GM18951 (cell line): ENCODE measurements around the gene INIP.

ENCODE experiments used
- POLR2A ChIP-seq: IDR thresholded peaks from 4 replicates; pipeline ENCODE4 v1.6.1; 2011; ENCODE audit warnings: mild to moderate bottlenecking; ENCODE audit not compliant: insufficient read length, insufficient read depth; ENCODE audit errors: extremely low read depth
- in situ Hi-C: fragments of 300-500 bp; cut with MboI; formaldehyde crosslinking; loops from one replicate; pipeline ENCODE4 v1.12.0; 2022; ENCODE audit warnings: low sequenced_read_pairs, mixed read lengths, inconsistent platforms; ENCODE audit not compliant: unreplicated experiment

Gene INIP, protein sequence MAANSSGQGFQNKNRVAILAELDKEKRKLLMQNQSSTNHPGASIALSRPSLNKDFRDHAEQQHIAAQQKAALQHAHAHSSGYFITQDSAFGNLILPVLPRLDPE

GRCh38 chr9:112717661-112718331, at the start of gene INIP:
TSS of gene INIP (minus strand) at chr9:112718117. CDS start at chr9:112716485, 1,632 bp downstream.
- TF ChIP-seq POLR2A = peak; percentile 82
- in situ Hi-C loops = no loop called here

GRCh38 chr9:112765281-112765680, 47.4 kb upstream of the INIP start:
- no peak for TF ChIP-seq POLR2A
- in situ Hi-C loops = no loop called here

- no peak for TF ChIP-seq POLR2A
- in situ Hi-C loops = no loop called here
Observed at GRCh38 chr9:112764837-112765236, 46.9 kb upstream of the INIP start.

DNA sequence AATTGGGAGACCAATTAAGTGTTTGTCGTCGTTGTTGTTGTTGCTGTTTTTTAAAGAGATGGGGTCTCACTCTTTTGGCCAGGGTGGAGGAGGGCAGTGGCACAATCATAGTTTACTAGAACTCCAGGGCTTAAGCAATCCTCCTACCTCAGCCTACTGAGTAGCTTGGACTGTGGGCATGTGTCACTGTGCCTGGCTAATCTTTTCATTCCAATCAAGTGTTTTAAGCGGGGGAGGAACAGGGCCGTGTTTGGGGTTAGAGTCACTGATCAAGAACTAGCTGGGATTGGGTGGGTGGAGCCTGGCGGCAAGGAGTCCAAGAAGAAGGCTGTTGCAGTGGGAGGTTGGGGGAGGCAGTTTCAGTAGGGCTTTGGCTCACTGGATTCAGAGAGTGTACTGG, 46.4 kb upstream of the INIP start:
- in situ Hi-C loops = no loop called here
- no peak for TF ChIP-seq POLR2A

DNA sequence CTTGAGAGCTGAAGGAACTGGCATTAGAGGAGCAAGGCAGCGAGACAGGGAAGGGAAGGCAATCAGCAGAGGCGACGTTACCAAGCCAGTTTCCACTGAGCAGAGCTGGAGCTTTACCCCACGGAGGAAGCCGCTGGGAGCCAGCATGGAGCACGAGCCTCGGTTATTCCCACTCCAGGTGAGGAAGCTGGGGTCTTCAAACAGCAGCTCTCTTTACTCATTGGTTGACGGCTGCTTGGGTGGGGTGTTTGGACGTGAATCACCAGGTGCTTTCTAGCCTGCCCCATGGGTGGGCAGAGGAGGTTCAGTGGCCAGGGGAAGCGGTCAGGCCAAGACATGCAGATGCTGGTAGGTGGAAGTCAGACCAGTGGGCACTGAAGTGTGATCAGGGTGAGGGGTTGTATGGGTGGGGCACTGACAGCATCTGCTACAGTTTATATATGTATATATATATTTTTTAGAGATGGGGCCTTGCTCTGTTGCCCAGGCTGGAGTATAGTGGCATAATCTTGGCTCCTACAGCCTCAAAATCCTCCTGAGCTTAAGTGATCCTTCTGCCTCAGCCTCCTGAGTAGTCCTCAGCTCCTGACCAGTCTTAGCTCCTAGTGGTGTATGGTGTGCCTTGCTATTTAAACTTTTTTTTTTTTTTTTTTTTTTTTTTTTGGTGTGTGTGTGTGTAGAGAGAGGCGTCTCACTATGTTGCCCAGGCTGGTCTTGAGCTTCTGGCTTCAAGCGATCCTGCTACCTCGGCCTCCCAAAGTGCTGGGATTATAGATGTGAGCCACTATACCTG, 45.0 kb upstream of the INIP start:
- in situ Hi-C loops = no loop called here
- TF ChIP-seq POLR2A = no peak

- in situ Hi-C loops = no loop called here
- no peak for TF ChIP-seq POLR2A
Observed at GRCh38 chr9:112761912-112762655, 44.2 kb upstream of the INIP start.

DNA sequence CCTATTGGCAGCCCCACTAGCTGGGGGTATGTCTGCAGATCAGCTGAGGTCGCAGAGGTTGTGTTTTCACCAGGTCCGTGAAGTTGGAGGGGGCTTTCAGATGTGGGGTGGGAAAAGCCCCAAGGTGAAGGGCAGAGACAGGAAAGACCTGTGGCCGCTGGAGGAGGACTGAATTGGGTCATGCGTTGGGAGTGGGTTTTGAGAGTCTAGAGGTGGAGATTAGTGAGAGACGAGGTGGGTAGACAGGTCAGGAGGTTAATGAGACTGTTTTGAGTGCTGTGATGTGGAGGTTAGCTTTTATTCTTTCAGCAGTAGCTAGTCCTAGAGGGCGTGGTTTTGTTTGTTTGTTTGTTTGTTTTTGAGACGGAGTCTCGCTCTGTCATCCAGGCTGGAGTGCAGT, 42.9 kb upstream of the INIP start:
- TF ChIP-seq POLR2A = no peak
- in situ Hi-C loops = no loop called here

DNA sequence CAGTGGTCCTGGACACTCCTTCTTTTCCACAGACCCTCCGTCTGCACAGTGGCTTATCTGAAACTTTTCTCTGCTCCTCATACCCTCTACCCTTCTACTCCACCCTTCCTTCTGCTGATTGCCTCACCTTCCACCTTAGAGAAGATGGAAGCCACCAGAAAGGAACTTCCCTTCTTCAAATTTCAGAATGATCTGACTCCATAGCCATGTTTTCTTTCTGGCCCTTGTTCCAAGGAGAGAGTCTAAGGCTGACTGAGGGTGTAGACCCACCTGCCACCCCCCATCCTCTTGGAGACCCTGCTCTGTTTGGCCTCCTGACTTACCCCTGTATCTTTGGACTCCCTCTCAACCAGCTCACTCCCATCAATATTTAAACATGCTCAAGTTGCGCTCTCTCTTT, 40.0 kb upstream of the INIP start:
- in situ Hi-C loops = no loop called here

GRCh38 chr9:112757282-112757883, 39.5 kb upstream of the INIP start:
- no peak for TF ChIP-seq POLR2A

More for the DNA sequence above, 40.0 kb upstream of the INIP start:
- TF ChIP-seq POLR2A = no peak

DNA sequence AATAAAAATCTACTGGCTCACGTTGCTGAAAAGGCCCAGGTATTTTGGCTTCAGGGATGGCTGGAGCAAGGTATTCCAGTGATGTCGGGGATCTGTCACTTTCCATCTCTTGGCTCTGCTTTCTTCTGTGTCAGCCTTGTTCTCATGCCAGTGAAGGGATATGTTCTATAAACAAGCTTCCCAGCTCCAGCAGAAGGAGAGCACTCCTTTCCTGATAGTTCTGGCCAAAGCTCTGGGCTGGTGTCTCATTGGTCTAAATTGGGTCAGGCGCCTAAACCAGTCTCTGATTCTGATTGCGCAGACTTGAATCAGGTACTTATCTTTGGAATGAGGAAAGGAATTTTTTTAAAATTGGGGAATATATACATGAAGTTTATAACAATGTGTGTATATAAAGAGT, 37.8 kb upstream of the INIP start:
- TF ChIP-seq POLR2A = no peak
- in situ Hi-C loops = no loop called here

More at GRCh38 chr9:112757282-112757883, 39.5 kb upstream of the INIP start:
- in situ Hi-C loops = no loop called here

DNA sequence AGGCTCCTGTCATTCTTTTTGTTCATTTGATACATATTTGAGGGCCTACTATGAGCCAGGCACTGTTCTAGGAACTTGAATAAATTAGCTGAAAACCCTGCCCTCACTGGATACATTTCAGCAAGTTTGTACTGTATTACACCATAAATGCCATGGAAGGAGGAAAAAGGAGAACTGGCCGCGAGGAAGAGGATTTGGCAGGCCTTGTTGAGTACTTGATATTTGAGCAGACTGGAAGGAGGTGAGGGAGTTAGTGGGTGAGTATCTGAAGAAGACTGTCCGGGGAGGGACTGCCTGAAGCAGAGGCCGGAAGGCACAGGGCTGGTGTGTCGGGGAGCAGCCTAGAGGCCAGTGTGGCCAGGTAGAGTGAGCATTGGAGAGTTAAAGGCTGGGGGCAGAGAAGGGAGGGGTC, 37.1 kb upstream of the INIP start:
- in situ Hi-C loops = no loop called here
- TF ChIP-seq POLR2A = no peak

DNA sequence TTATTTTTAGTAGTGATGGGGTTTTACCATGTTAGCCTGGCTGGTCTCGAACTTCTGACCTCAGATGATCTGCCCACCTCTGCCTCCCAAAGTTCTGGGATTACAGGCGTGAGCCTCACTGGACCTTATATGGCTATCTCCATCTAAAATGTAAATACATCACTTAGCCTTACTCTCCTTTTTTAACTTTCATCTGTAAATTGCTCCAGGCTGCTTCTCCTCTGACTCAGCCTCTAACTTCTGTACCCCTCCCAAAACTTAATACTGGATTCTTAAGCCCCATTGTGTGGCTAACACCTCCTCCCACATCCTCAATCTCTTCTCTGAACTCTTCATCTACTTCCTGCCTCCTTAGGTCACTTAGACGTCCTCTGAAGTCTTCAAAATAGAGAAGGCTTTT, 36.7 kb upstream of the INIP start:
- in situ Hi-C loops = no loop called here
- TF ChIP-seq POLR2A = no peak

- in situ Hi-C loops = no loop called here
- no peak for TF ChIP-seq POLR2A
Observed at GRCh38 chr9:112753725-112754124, 35.8 kb upstream of the INIP start.
